Pancreas (tissue), 10 donors: ENCODE results near the gene OPCML. TPM values are rescaled to one million over a fixed set of nuclear protein-coding genes. Genes with fewer than 3 reads are reported as not detected.

Experiments used
- ATAC-seq, 4 donors: fragments of 200-7000 bp; cut with Tn5 transposase; one replicate each; pipeline versions ENCODE4 v1.8.0 to v1.9.1; 2020; ENCODE audit warnings: mild to moderate bottlenecking in 4 of 4, moderate library complexity in 4 of 4
- DNase-seq, 6 donors: peaks; one replicate each; pipeline ENCODE4 v3.0.0-alpha.2; 2020
- FAIRE-seq: peaks from 2 replicates; lab custom pipeline; 2012; peaks lifted over from hg19 to GRCh38; lab: Jason Lieb, UNC
- H3K27ac ChIP-seq, 4 donors: fragments of 200-600 bp; sonication (generic); 1 replicate in 3 of 4; 2 replicates in 1 of 4; pipeline versions ENCODE4 v1.5.0 to v1.8.0; 2020
- H3K27me3 ChIP-seq, 4 donors: fragments of 200-600 bp; one replicate each; pipeline ENCODE4 v1.8.0; 2021
- H3K36me3 ChIP-seq, 3 donors: fragments of 200-600 bp; sonication (generic) in 1 of 3; one replicate each; pipeline versions ENCODE4 v1.5.0 to v1.8.0; 2020 to 2021
- H3K4me1 ChIP-seq, 3 donors: fragments of 200-600 bp; one replicate each; pipeline ENCODE4 v1.8.0; 2021
- H3K4me3 ChIP-seq, 4 donors: fragments of 200-600 bp; sonication (generic) in 2 of 4; one replicate each; pipeline versions ENCODE4 v1.5.0 to v1.8.0; 2020 to 2021
- H3K9me3 ChIP-seq, 4 donors: fragments of 200-600 bp; one replicate each; pipeline ENCODE4 v1.8.0; 2021
- CTCF ChIP-seq, 4 donors: fragments of 200-600 bp; sonication (generic) in 3 of 4; IDR thresholded peaks; one replicate each; pipeline versions ENCODE4 v1.5.0 to v1.8.0; 2021; ENCODE audit warnings: antibody characterized with exemption in 4 of 4
- WGBS, 2 donors: extraction: QIAGEN DNeasy Blood & Tissue Kit; methylation state at CpG; one replicate each; pipeline ENCODE4 v1.1.7; 2013; 5-methylcytosine and 5-hydroxymethylcytosine counted together
- intact Hi-C, 3 donors: fragments of 100-400 bp; cut with DNase I; formaldehyde crosslinking; loops; one replicate each; pipeline versions ENCODE4 v1.11.1 to v1.14.2; 2022
- polyA plus RNA-seq, 2 donors: library from polyadenylated mRNA; stranded (reverse); fragments of 200-250 nt; gene quantifications; one replicate each; pipeline ENCODE4 v1.2.3, GENCODE V29; 2013
- total RNA-seq, 6 donors: library from RNA; stranded (reverse); fragmentation: NEBNext Ultra II Directional in 4 of 6; extraction: Animal tissue kit (Norgen Biotek cat#: 25700) in 4 of 6; gene quantifications; one replicate each; pipeline versions ENCODE4 v1.2.1 to v1.2.4, GENCODE V29; 2021 to 2023
- donor health status: healthy with polysubstance abuse.
- donor health status: DM: no; HTN: no; CAD: no; lungs with moderate emphysema.
- donor health status: DM: no; HTN: no; CAD: no.
- donor health status: control.
- donor health status: control.
- donor health status: Bipolar disorder and iron deficiency.
- donor health status: DM: yes; HTN: yes; CAD: no.
- donor health status: DM: no; HTN: no; CAD: no.
- donor health status: DM: no; HTN: no; CAD: no.
- donor health status: DM: yes; HTN: yes; CAD: no.

OPCML gene
- total and polyA plus RNA-seq, 8 donors, result 0.05 to 0.31 (median 0.19) TPM

- WGBS, 2 donors, result 78 to 87% methylated on average over 5 of the region's 5 CpGs
- no peak for FAIRE-seq
- intact Hi-C loops, result no loop called here
These were observed 617.7 kb downstream of the OPCML start for GRCh38 chr11:132914600-132914999.

GRCh38 chr11:132913886-132914285 lies 618.4 kb downstream of the OPCML start:
- Histone ChIP-seq H3K27ac (no peak overlapping the region), H3K27me3 (no peaks in the 10 kb centered on the region), H3K4me1 (no peaks in the 10 kb centered on the region), H3K36me3 (no peaks in the 10 kb centered on the region), H3K9me3 (no peaks in the 10 kb centered on the region), H3K4me3 (no peak overlapping the region)
- FAIRE-seq (no peak), DNase-seq (no peak), ATAC-seq (no peak)
- no peak for TF ChIP-seq CTCF (IDR thresholded peaks at IDR 0.05)
- intact Hi-C loops, result no loop called here
- WGBS, 2 donors, result 57 to 80% methylated on average over 7 of the region's 7 CpGs

More at GRCh38 chr11:132914600-132914999, 617.7 kb downstream of the OPCML start:
- no peaks in the 10 kb centered on the region for H3K9me3 ChIP-seq
- no peak for TF ChIP-seq CTCF (IDR thresholded peaks at IDR 0.05)
- no peaks in the 10 kb centered on the region for H3K4me1 ChIP-seq
- H3K27ac ChIP-seq, result no peak overlapping the region
- no peaks in the 10 kb centered on the region for H3K36me3 ChIP-seq
- H3K4me3 ChIP-seq, result no peak overlapping the region
- DNase-seq (no peak), ATAC-seq (no peak)
- no peaks in the 10 kb centered on the region for H3K27me3 ChIP-seq

GRCh38 chr11:132913295-132913694 lies 619.0 kb downstream of the OPCML start:
- ATAC-seq, result no peak
- no peaks in the 10 kb centered on the region for H3K4me1 ChIP-seq
- no peaks in the 10 kb centered on the region for H3K27me3 ChIP-seq
- no peak overlapping the region for H3K4me3 ChIP-seq
- FAIRE-seq, result no peak
- intact Hi-C loops, result no loop called here
- no peak for DNase-seq
- H3K27ac ChIP-seq, result no peak overlapping the region
- no peak for TF ChIP-seq CTCF (IDR thresholded peaks at IDR 0.05)
- no peaks in the 10 kb centered on the region for H3K9me3 ChIP-seq
- WGBS, 2 donors, result 76 to 84% methylated on average over 6 of the region's 6 CpGs
- no peaks in the 10 kb centered on the region for H3K36me3 ChIP-seq

GRCh38 chr11:132911186-132911585 lies 621.1 kb downstream of the OPCML start:
- FAIRE-seq, result no peak
- no peak overlapping the region for H3K27ac ChIP-seq
- no peaks in the 10 kb centered on the region for H3K36me3 ChIP-seq
- no peaks in the 10 kb centered on the region for H3K4me1 ChIP-seq
- intact Hi-C loops, result no loop called here
- TF ChIP-seq CTCF (IDR thresholded peaks at IDR 0.05), result no peak
- DNase-seq, result peak in 1 of 6 donors; percentile 9
- WGBS, 2 donors, result 31 to 33% methylated on average over 7 of the region's 7 CpGs
- no peaks in the 10 kb centered on the region for H3K9me3 ChIP-seq
- peak in 2 of 4 donors; percentile 46 to 63 for ATAC-seq
- no peaks in the 10 kb centered on the region for H3K27me3 ChIP-seq
- no peak overlapping the region for H3K4me3 ChIP-seq

- 59 to 66% methylated on average over 18 of the region's 18 CpGs for WGBS, 2 donors
- FAIRE-seq, result no peak
- H3K27ac ChIP-seq, result no peak overlapping the region
- no peaks in the 10 kb centered on the region for H3K9me3 ChIP-seq
- ATAC-seq, result no peak
- intact Hi-C loops, result no loop called here
- H3K27me3 ChIP-seq, result no peaks in the 10 kb centered on the region
- no peaks in the 10 kb centered on the region for H3K4me1 ChIP-seq
- no peak for TF ChIP-seq CTCF (IDR thresholded peaks at IDR 0.05)
- DNase-seq, result no peak
- H3K4me3 ChIP-seq, result no peak overlapping the region
- no peaks in the 10 kb centered on the region for H3K36me3 ChIP-seq
These were observed 622.1 kb downstream of the OPCML start for GRCh38 chr11:132910011-132910760.
